ENCODE data around the gene SHISA6. TPM values are rescaled to one million over a fixed set of nuclear protein-coding genes. Genes with fewer than 3 reads are reported as not detected.

Gene SHISA6
- total RNA-seq, 2 donors from 2014 or later = 6.7 to 14.4 TPM

GRCh38 chr17:11388054-11388453 is 147.0 kb downstream of the SHISA6 start:
- peaks cover 20% of the 10 kb centered on the region for H3K4me1 Mint-ChIP-seq
- H3K27me3 ChIP-seq (ENCODE audit: control insufficient read depth, insufficient read depth, low read length, poor library complexity, severe bottlenecking) = no peaks in the 10 kb centered on the region
- TF ChIP-seq CTCF (conservative IDR thresholded peaks at IDR 0.05) = no peak
- no peak overlapping the region for H3K27ac Mint-ChIP-seq
- H3K36me3 Mint-ChIP-seq (ENCODE audit: low read depth) = no peaks in the 10 kb centered on the region
- no peaks in the 10 kb centered on the region for H3K9me3 ChIP-seq (ENCODE audit: control insufficient read depth, low read length)
- DNase-seq = no peak
- no peak overlapping the region for H3K27ac ChIP-seq (ENCODE audit: low read depth, low read length)
- H3K27me3 Mint-ChIP-seq (ENCODE audit: insufficient read depth) = no peaks in the 10 kb centered on the region
- no peaks in the 10 kb centered on the region for H3K4me1 ChIP-seq (ENCODE audit: control insufficient read depth, insufficient read depth, low read length)
- 78 to 87% methylated on average over 4 to 6 of the region's 6 CpGs for WGBS, 2 experiments (ENCODE audit: insufficient coverage in 1 of 2, insufficient read length in 1 of 2)
- no peak overlapping the region for H3K4me3 ChIP-seq (ENCODE audit: low read length)
- H3K9me3 Mint-ChIP-seq = no peaks in the 10 kb centered on the region
- H3K36me3 ChIP-seq (ENCODE audit: control insufficient read depth, insufficient read depth, low read length) = no peaks in the 10 kb centered on the region
- H3K9ac ChIP-seq (ENCODE audit: extremely low read depth, low read length, poor library complexity, severe bottlenecking) = no peak overlapping the region
- no peak overlapping the region for H3K4me3 Mint-ChIP-seq

DNA sequence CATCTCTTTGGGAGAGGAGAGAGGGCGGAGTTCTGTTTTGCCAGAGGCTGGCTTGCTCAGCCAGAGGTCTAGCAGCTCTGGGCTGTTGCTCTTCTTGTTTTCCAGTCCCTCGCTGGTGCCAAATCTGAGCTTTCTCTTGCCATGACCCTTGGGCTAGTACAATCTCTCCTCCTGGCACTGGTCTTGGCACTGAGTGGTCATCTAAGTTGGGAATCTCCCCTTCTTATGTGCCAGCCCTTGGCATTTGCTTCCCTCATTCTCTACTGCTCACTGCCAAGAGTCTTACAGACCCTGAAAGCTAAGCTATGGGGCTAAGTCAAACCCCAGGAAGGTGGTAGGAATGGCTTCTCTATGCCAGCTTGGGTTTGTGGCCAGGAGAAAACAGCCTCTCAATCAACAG is 148.6 kb downstream of the SHISA6 start:
- no peaks in the 10 kb centered on the region for H3K27me3 ChIP-seq (ENCODE audit: control insufficient read depth, insufficient read depth, low read length, poor library complexity, severe bottlenecking)
- Mint-ChIP-seq H3K4me1 (peaks cover 20% of the 10 kb centered on the region), H3K27ac (no peak overlapping the region), H3K27me3 (ENCODE audit: insufficient read depth) (no peaks in the 10 kb centered on the region), H3K4me3 (no peak overlapping the region), H3K36me3 (ENCODE audit: low read depth) (no peaks in the 10 kb centered on the region), H3K9me3 (no peaks in the 10 kb centered on the region)
- WGBS, 2 experiments (ENCODE audit: insufficient coverage in 1 of 2, insufficient read length in 1 of 2) = 93 to 94% methylated on average over 2 of the region's 2 CpGs
- DNase-seq = no peak
- TF ChIP-seq CTCF (conservative IDR thresholded peaks at IDR 0.05) = no peak
- H3K4me3 ChIP-seq (ENCODE audit: low read length) = no peak overlapping the region
- no peaks in the 10 kb centered on the region for H3K4me1 ChIP-seq (ENCODE audit: control insufficient read depth, insufficient read depth, low read length)
- H3K9me3 ChIP-seq (ENCODE audit: control insufficient read depth, low read length) = no peaks in the 10 kb centered on the region
- H3K36me3 ChIP-seq (ENCODE audit: control insufficient read depth, insufficient read depth, low read length) = no peaks in the 10 kb centered on the region
- no peak overlapping the region for H3K27ac ChIP-seq (ENCODE audit: low read depth, low read length)
- no peak overlapping the region for H3K9ac ChIP-seq (ENCODE audit: extremely low read depth, low read length, poor library complexity, severe bottlenecking)

- Histone ChIP-seq H3K9me3 (ENCODE audit: control insufficient read depth, low read length) (no peaks in the 10 kb centered on the region), H3K36me3 (ENCODE audit: control insufficient read depth, insufficient read depth, low read length) (no peaks in the 10 kb centered on the region), H3K27ac (ENCODE audit: low read depth, low read length) (no peak overlapping the region), H3K27me3 (ENCODE audit: control insufficient read depth, insufficient read depth, low read length, poor library complexity, severe bottlenecking) (no peaks in the 10 kb centered on the region), H3K9ac (ENCODE audit: extremely low read depth, low read length, poor library complexity, severe bottlenecking) (no peak overlapping the region), H3K4me1 (ENCODE audit: control insufficient read depth, insufficient read depth, low read length) (no peaks in the 10 kb centered on the region), H3K4me3 (ENCODE audit: low read length) (no peak overlapping the region)
- H3K4me3 Mint-ChIP-seq = no peak overlapping the region
- peak; percentile 83 for TF ChIP-seq CTCF (conservative IDR thresholded peaks at IDR 0.05)
- H3K27me3 Mint-ChIP-seq (ENCODE audit: insufficient read depth) = no peaks in the 10 kb centered on the region
- no peaks in the 10 kb centered on the region for H3K36me3 Mint-ChIP-seq (ENCODE audit: low read depth)
- 74 to 88% methylated on average over 2 to 4 of the region's 4 CpGs for WGBS, 2 experiments (ENCODE audit: insufficient coverage in 1 of 2, insufficient read length in 1 of 2)
- DNase-seq = peak; percentile 88
- peaks cover 20% of the 10 kb centered on the region for H3K4me1 Mint-ChIP-seq
- no peaks in the 10 kb centered on the region for H3K9me3 Mint-ChIP-seq
- H3K27ac Mint-ChIP-seq = no peak overlapping the region
These were observed 150.1 kb downstream of the SHISA6 start for GRCh38 chr17:11391134-11391533.

Measured in endodermal cell (in vitro differentiated cells).